ENCODE measurements around the gene KHDC4. TPM values are rescaled to one million over a fixed set of nuclear protein-coding genes. Genes with fewer than 3 reads are reported as not detected.

Gene KHDC4
- total and polyA plus RNA-seq, 2 experiments from 2014 or later: 47.1 to 57.7 TPM

- no peak for TF ChIP-seq ZNF462 (CRISPR knock-in tag; IDR thresholded peaks at IDR 0.05)
Measured at GRCh38 chr1:155884982-155885381, 49.2 kb downstream of the KHDC4 start (continued).

GRCh38 chr1:155884031-155884960, 49.9 kb downstream of the KHDC4 start:
- H3K4me1 ChIP-seq (ENCODE audit: insufficient read depth): 0 out of 2 replicates have a peak, but pooled peaks cover 3% of the 10 kb centered on the region
- TF ChIP-seq ETS1 (IDR thresholded peaks at IDR 0.05) (no peak), POLR2AphosphoS5 (IDR thresholded peaks at IDR 0.05; ENCODE audit: low read depth) (no peak), ZNF114 (CRISPR knock-in tag; IDR thresholded peaks at IDR 0.05) (no peak), STAT1 (IDR thresholded peaks at IDR 0.05; ENCODE audit: unreplicated experiment) (no peak), REST (IDR thresholded peaks at IDR 0.05; ENCODE audit: unreplicated experiment) (no peak), CREB1 (CRISPR knock-in tag; IDR thresholded peaks at IDR 0.05; ENCODE audit: low read depth) (no peak), ZNF331 (CRISPR knock-in tag; IDR thresholded peaks at IDR 0.05; ENCODE audit: low read depth) (no peak), CTCF (conservative IDR thresholded peaks at IDR 0.05; ENCODE audit: low read depth in 2 of 2) (no peak), EZH2phosphoT487 (IDR thresholded peaks at IDR 0.05; ENCODE audit: unreplicated experiment) (no peak), JUNB (IDR thresholded peaks at IDR 0.05; ENCODE audit: unreplicated experiment) (no peak)

More at GRCh38 chr1:155884031-155884960, 49.9 kb downstream of the KHDC4 start:
- Mint-ChIP-seq H3K9me3 (no peaks in the 10 kb centered on the region), H3K36me3 (ENCODE audit: low read depth) (no peaks in the 10 kb centered on the region), H3K4me3 (no peak overlapping the region), H3K4me1 (peaks cover 8% of the 10 kb centered on the region), H3K27ac (no peak overlapping the region; the same call in 1 of the 2 replicates), H3K27me3 (ENCODE audit: insufficient read depth, low read depth, poor library complexity) (peaks cover 2% of the 10 kb centered on the region)
- ATAC-seq (peak; percentile 59), DNase-seq (ENCODE audit: low spot score) (no peak)
- no peaks in the 10 kb centered on the region for H3K9me2 ChIP-seq (ENCODE audit: insufficient read depth)
- H3K27me3 ChIP-seq (ENCODE audit: insufficient read depth): no peaks in the 10 kb centered on the region
- no peak overlapping the region for H3K4me3 ChIP-seq
- no peak overlapping the region for H3K27ac ChIP-seq (ENCODE audit: low read depth)
- no peak overlapping the region for H3K4me2 ChIP-seq
- no peak overlapping the region for H2AFZ ChIP-seq
- no peaks in the 10 kb centered on the region for H3K79me2 ChIP-seq (replicated peaks; ENCODE audit: insufficient read depth)
- H3F3A ChIP-seq (replicated peaks; ENCODE audit: low read depth): no peaks in the 10 kb centered on the region
- H3K36me3 ChIP-seq (ENCODE audit: insufficient read depth): no peaks in the 10 kb centered on the region; the same call in 1 of the 2 replicates
- H4K20me1 ChIP-seq (replicated peaks; ENCODE audit: insufficient read depth): no peaks in the 10 kb centered on the region; the same call in 1 of the 2 replicates

Data from GM23338 (cell line).